Progenitor cell of endocrine pancreas (in vitro differentiated cells): Measurements from ENCODE around the gene ANKS1B. TPM values are rescaled to one million over a fixed set of nuclear protein-coding genes. Genes with fewer than 3 reads are reported as not detected.

Source experiments
- DNase-seq: peaks from one replicate; pipeline ENCODE4 v3.0.0; 2021; ENCODE audit warnings: low spot score; ENCODE audit not compliant: unreplicated experiment
- H3K27ac Mint-ChIP-seq: 2 replicates; pipeline ENCODE4 v1.8.0; 2021; ENCODE audit warnings: mild to moderate bottlenecking, moderate library complexity, mixed read lengths
- H3K27me3 Mint-ChIP-seq: 2 replicates; pipeline ENCODE4 v1.8.0; 2021; ENCODE audit warnings: mixed read lengths
- H3K36me3 Mint-ChIP-seq: 2 replicates; pipeline ENCODE4 v1.8.0; 2022; ENCODE audit warnings: mixed read lengths; ENCODE audit not compliant: insufficient read depth
- H3K4me1 Mint-ChIP-seq: 2 replicates; pipeline ENCODE4 v1.8.0; 2021; ENCODE audit warnings: low read depth, mixed read lengths
- H3K4me3 Mint-ChIP-seq: 2 replicates; pipeline ENCODE4 v1.8.0; 2021; ENCODE audit warnings: low read depth, mild to moderate bottlenecking, moderate library complexity, mixed read lengths
- H3K9me3 Mint-ChIP-seq: 2 replicates; pipeline ENCODE4 v1.8.0; 2021; ENCODE audit warnings: low read depth, mixed read lengths
- total RNA-seq: library from RNA; stranded (reverse); gene quantifications from 2 replicates; pipeline ENCODE4 v1.2.1, GENCODE V29; 2021
- TF ChIP-seq, protein P1 (sequence below): fragments of 200-600 bp; sonication (generic); IDR thresholded peaks from one replicate; pipeline ENCODE4 v1.5.0; 2021; ENCODE audit warnings: antibody characterized with exemption, mild to moderate bottlenecking; ENCODE audit not compliant: unreplicated experiment

ANKS1B gene
- total RNA-seq, 1 donor from 2014 or later, result 10.1 TPM

DNA sequence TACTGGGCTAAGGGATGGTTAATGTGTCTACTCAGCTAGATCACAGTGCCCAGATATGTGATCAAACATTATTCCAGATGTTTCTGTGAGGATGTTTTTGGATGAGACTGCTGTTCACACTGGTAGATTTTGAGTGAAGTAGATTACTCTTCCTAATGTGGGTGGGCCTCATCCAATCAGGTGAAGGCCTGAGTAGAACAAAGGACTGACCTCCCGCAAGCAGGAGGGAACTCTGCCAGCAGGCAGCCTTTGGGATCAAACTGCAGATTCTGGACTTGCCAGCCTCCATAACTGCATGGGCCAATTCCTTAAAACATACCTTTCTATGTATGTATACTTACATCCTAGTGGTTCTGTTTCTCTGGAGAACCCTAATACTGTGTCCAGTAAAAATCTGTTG, 1120.4 kb downstream of the ANKS1B start:
- DNase-seq, result no peak
- Mint-ChIP-seq H3K27me3 (peaks cover 3% of the 10 kb centered on the region), H3K27ac (no peak overlapping the region), H3K9me3 (peaks cover 7% of the 10 kb centered on the region), H3K4me1 (peaks cover 10% of the 10 kb centered on the region), H3K36me3 (no peaks in the 10 kb centered on the region), H3K4me3 (no peak overlapping the region)
- TF ChIP-seq, protein P1, sequence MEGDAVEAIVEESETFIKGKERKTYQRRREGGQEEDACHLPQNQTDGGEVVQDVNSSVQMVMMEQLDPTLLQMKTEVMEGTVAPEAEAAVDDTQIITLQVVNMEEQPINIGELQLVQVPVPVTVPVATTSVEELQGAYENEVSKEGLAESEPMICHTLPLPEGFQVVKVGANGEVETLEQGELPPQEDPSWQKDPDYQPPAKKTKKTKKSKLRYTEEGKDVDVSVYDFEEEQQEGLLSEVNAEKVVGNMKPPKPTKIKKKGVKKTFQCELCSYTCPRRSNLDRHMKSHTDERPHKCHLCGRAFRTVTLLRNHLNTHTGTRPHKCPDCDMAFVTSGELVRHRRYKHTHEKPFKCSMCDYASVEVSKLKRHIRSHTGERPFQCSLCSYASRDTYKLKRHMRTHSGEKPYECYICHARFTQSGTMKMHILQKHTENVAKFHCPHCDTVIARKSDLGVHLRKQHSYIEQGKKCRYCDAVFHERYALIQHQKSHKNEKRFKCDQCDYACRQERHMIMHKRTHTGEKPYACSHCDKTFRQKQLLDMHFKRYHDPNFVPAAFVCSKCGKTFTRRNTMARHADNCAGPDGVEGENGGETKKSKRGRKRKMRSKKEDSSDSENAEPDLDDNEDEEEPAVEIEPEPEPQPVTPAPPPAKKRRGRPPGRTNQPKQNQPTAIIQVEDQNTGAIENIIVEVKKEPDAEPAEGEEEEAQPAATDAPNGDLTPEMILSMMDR, result no peak

DNA sequence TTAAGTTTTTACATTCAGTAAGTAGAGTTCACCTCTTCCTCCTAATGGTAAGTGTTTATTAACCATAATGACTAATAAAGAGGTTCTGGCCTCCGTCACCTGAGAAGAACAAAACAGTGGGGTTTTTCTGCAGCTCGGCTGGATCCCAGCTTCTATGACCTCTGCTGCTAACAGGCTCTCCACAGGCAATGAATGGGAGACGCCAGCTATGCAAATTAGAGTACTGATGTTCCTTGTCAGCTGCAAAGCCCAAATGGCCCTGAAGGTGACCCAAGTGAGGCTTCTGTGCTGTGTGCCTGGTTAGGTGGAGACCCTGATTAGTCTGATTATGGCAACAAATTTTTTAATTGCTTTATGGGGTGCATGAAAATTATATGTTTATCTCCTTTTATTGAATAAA, 1121.6 kb downstream of the ANKS1B start:
- Mint-ChIP-seq H3K4me1 (peaks cover 4% of the 10 kb centered on the region), H3K36me3 (no peaks in the 10 kb centered on the region), H3K9me3 (peaks cover 7% of the 10 kb centered on the region), H3K27me3 (peaks cover 3% of the 10 kb centered on the region), H3K27ac (no peak overlapping the region), H3K4me3 (no peak overlapping the region)
- TF ChIP-seq, protein P1, result no peak
- no peak for DNase-seq

DNA sequence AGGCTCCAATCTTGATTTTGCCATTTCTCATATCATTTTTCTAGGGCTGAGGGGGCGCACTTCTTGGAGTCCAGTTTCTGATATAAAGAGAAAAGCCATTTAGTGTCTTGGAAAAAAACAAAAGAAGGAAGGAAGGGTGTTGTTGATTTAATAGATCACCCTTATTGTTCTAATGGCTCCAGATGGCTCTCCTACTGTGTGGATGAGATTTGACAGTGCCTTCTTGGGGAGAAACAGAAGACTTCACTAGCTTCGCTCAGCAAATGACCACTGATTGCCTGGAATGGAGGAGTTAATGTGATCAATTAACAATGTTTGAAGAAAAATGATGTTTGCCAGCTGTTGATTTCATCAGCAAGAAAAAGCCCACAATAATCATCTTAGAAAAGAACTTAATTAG, 1123.5 kb downstream of the ANKS1B start:
- TF ChIP-seq, protein P1, result no peak
- no peak overlapping the region for H3K27ac Mint-ChIP-seq
- H3K36me3 Mint-ChIP-seq, result no peaks in the 10 kb centered on the region
- H3K4me1 Mint-ChIP-seq, result peaks cover 3% of the 10 kb centered on the region
- H3K27me3 Mint-ChIP-seq, result peaks cover 3% of the 10 kb centered on the region
- H3K4me3 Mint-ChIP-seq, result no peak overlapping the region
- DNase-seq, result no peak
- peaks cover 7% of the 10 kb centered on the region for H3K9me3 Mint-ChIP-seq

DNA sequence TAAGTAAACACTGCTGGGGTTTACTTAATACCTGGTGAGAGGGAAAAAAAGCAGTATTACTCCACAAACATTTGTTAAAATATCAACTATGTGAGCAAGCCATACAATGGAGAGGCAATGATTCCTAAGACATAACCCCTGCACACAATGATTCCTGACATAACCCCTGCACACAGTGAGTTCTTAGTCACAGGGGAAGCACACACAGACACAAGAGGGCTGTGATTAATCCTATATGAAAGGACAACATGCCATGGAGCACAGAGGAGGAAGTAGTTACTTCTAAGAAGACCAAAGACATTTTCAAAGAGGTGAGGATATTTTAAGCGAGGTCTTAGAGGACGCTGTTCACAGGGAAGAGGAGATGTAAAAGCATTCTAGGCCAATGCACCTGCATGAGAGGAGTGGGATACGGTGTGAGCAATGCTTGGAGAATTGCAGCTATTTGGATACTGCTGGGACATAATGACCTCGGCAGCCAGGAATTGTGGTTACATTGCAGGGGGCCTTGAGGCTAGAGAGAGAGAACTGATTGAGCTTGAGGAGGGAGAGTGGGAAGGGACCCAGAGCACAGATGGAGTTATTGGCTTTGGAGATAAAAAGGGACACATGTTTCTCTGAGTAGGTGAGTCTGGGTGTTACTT, 1127.7 kb downstream of the ANKS1B start:
- Mint-ChIP-seq H3K4me1 (peaks cover 3% of the 10 kb centered on the region), H3K4me3 (no peak overlapping the region), H3K27me3 (no peaks in the 10 kb centered on the region), H3K27ac (no peak overlapping the region), H3K9me3 (no peaks in the 10 kb centered on the region), H3K36me3 (no peaks in the 10 kb centered on the region)
- no peak for DNase-seq
- TF ChIP-seq, protein P1, result no peak

DNA sequence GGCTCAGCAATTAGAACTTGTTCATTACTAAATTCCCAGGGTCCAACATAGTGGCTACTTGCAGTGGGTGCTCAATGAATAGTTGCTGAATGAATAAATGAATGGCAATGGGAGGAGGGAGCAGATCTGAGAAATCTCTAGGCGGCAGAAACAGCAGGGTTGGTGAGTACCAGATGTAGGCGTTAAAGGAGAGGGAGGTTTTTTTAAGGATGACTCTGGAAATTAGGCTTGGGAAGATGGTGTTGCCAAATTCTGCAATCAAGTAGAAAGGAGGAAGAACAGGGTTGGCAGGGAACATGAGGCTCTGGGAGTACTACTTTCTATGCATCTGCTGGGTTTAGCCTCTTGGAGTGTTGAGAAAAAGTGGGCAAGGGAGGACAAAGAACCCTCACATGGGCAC, 1132.6 kb downstream of the ANKS1B start:
- peaks cover 5% of the 10 kb centered on the region for H3K4me1 Mint-ChIP-seq
- no peaks in the 10 kb centered on the region for H3K27me3 Mint-ChIP-seq
- no peak overlapping the region for H3K27ac Mint-ChIP-seq
- H3K36me3 Mint-ChIP-seq, result no peaks in the 10 kb centered on the region
- H3K9me3 Mint-ChIP-seq, result no peaks in the 10 kb centered on the region
- TF ChIP-seq, protein P1, result no peak
- DNase-seq, result no peak
- H3K4me3 Mint-ChIP-seq, result no peak overlapping the region
